HepG2 (cell line): ENCODE measurements around the gene LMOD1. TPM values are rescaled to one million over a fixed set of nuclear protein-coding genes. Genes with fewer than 3 reads are reported as not detected.

ENCODE experiments used
- AHR ChIP-seq: IDR thresholded peaks from 2 replicates; pipeline ENCODE4 v1.6.1; 2018; ENCODE audit warnings: missing genetic modification reagents, missing compliant biosample characterization
- CHCHD3 ChIP-seq: sonication (generic); formaldehyde crosslinking; IDR thresholded peaks from 2 replicates; pipeline ENCODE4 v1.8.0; 2022; ENCODE audit warnings: mild to moderate bottlenecking, missing genetic modification reagents, moderate library complexity
- DBP ChIP-seq: sonication (generic); formaldehyde crosslinking; IDR thresholded peaks from 2 replicates; pipeline ENCODE4 v1.4.0; 2020; ENCODE audit warnings: missing genetic modification reagents; ENCODE audit errors: not compliant biosample characterization
- ISX ChIP-seq: sonication (generic); formaldehyde crosslinking; conservative IDR thresholded peaks from 2 replicates; pipeline ENCODE4 v1.5.0; 2020; ENCODE audit warnings: missing genetic modification reagents
- LRRFIP1 ChIP-seq: sonication (generic); formaldehyde crosslinking; conservative IDR thresholded peaks from 2 replicates; pipeline ENCODE4 v1.4.0; 2020; ENCODE audit warnings: missing genetic modification reagents
- MATR3 ChIP-seq: sonication (generic); formaldehyde crosslinking; IDR thresholded peaks from 2 replicates; pipeline ENCODE4 v1.4.0; 2020; ENCODE audit warnings: missing genetic modification reagents
- MXD4 ChIP-seq: IDR thresholded peaks from 2 replicates; pipeline ENCODE4 v1.6.1; 2016; ENCODE audit warnings: mild to moderate bottlenecking, missing biosample characterization, missing genetic modification reagents
- PHB2 ChIP-seq: fragments of 450-650 bp; IDR thresholded peaks from 2 replicates; pipeline ENCODE4 v1.6.1; 2018; ENCODE audit not compliant: partially characterized antibody
- PHF20 ChIP-seq: sonication (generic); formaldehyde crosslinking; IDR thresholded peaks from 2 replicates; pipeline ENCODE4 v1.5.0; 2020; ENCODE audit warnings: mild to moderate bottlenecking, missing genetic modification reagents
- SRF ChIP-seq: IDR thresholded peaks from 2 replicates; pipeline ENCODE4 v1.6.1; 2011; ENCODE audit warnings: mild to moderate bottlenecking, low read depth, low read length, moderate library complexity
- ZBTB46 ChIP-seq: sonication (generic); formaldehyde crosslinking; IDR thresholded peaks from 2 replicates; pipeline ENCODE4 v1.4.0; 2020; ENCODE audit warnings: mild to moderate bottlenecking, missing genetic modification reagents, borderline replicate concordance
- ZFP82 ChIP-seq: sonication (generic); formaldehyde crosslinking; IDR thresholded peaks from 2 replicates; pipeline ENCODE4 v1.5.1; 2020; ENCODE audit warnings: mild to moderate bottlenecking, missing genetic modification reagents, borderline replicate concordance
- ZNF121 ChIP-seq: sonication (generic); formaldehyde crosslinking; IDR thresholded peaks from 2 replicates; pipeline ENCODE4 v1.5.0; 2020; ENCODE audit warnings: mild to moderate bottlenecking, missing genetic modification reagents
- ZNF331 ChIP-seq: sonication (generic); formaldehyde crosslinking; IDR thresholded peaks from 2 replicates; pipeline ENCODE4 v1.4.0; 2020; ENCODE audit warnings: missing genetic modification reagents
- ZNF350 ChIP-seq: sonication (generic); formaldehyde crosslinking; IDR thresholded peaks from 2 replicates; pipeline ENCODE4 v1.4.0; 2020; ENCODE audit warnings: mild to moderate bottlenecking, low read depth, missing genetic modification reagents, borderline replicate concordance
- ZNF646 ChIP-seq: sonication (generic); formaldehyde crosslinking; IDR thresholded peaks from 2 replicates; pipeline ENCODE4 v1.9.0; 2021; ENCODE audit warnings: mild to moderate bottlenecking, missing genetic modification reagents
- ZNF724P ChIP-seq: sonication (generic); formaldehyde crosslinking; IDR thresholded peaks from 2 replicates; pipeline ENCODE4 v1.8.0; 2022; ENCODE audit warnings: missing genetic modification reagents, borderline replicate concordance
- ZNF773 ChIP-seq: sonication (generic); formaldehyde crosslinking; IDR thresholded peaks from 2 replicates; pipeline ENCODE4 v1.4.0; 2020; ENCODE audit warnings: missing genetic modification reagents, borderline replicate concordance
- polyA plus RNA-seq, 8 experiments: library from polyadenylated mRNA; depleted of rRNA in 3 of 8; stranded (reverse) in 7 of 8; unstranded in 1 of 8; fragments of >200 nt; fragmentation: Illumina TruSeq in 4 of 8; extraction: Trizol in 4 of 8; gene quantifications; 2 replicates each; pipeline versions ENCODE4 v1.2.1 to v1.2.3, GENCODE V29; 2011 to 2016; ENCODE audit warnings: low read depth in 4 of 8, missing spikeins in 1 of 8, mixed read lengths in 1 of 8; ENCODE audit not compliant: insufficient read depth in 1 of 8
- total RNA-seq, 5 experiments: library from RNA; depleted of rRNA; stranded (reverse); fragments of >200 nt; fragmentation: Illumina TruSeq; extraction: Trizol; gene quantifications; 2 replicates each; pipeline ENCODE4 v1.2.3, GENCODE V29; 2016; ENCODE audit warnings: low read depth in 1 of 5

The LMOD1 gene
- total and polyA plus RNA-seq, 2 of the 13 experiments (the other 11 are each of a cell fraction or from before 2014, with no cell fraction given): not detected

- no peak for TF ChIP-seq CHCHD3 (CRISPR knock-in tag)
- no peak for TF ChIP-seq AHR (CRISPR knock-in tag)
- TF ChIP-seq ZBTB46 (CRISPR knock-in tag): no peak
- peak; percentile 1; the same call in 1 of the 2 replicates for TF ChIP-seq ZNF331
- no peak for TF ChIP-seq ZNF350
- no peak for TF ChIP-seq ZFP82 (CRISPR knock-in tag)
- TF ChIP-seq ZNF121 (CRISPR knock-in tag): no peak
- TF ChIP-seq DBP (CRISPR knock-in tag): no peak
- TF ChIP-seq PHB2: no peak
- TF ChIP-seq ZNF724P (CRISPR knock-in tag): peak; percentile 76; the same call in 1 of the 2 replicates
- TF ChIP-seq MATR3 (CRISPR knock-in tag): no peak
- TF ChIP-seq MXD4 (CRISPR knock-in tag): no peak
- TF ChIP-seq PHF20 (CRISPR knock-in tag): peak; percentile 37; the same call in 1 of the 2 replicates
- TF ChIP-seq ISX (CRISPR knock-in tag): no peak
- TF ChIP-seq SRF: no peak
- no peak for TF ChIP-seq LRRFIP1 (CRISPR knock-in tag)
- no peak for TF ChIP-seq ZNF646 (CRISPR knock-in tag)
- peak; percentile 21; the same call in 1 of the 2 replicates for TF ChIP-seq ZNF773 (CRISPR knock-in tag)
Observed at GRCh38 chr1:201982623-201983379, 36.5 kb upstream of the LMOD1 start, which contains the start of gene RNPEP (continued).
